Trophoblast cell (in vitro differentiated cells and primary cell): ENCODE results near the gene SYT2.
"Not testable (repeated sequence)": the region's sequence is repeated elsewhere in the genome, so short reads cannot be mapped to it uniquely, and the experiment has no call there.

Experiments
- DNase-seq, 2 donors: peaks; one replicate each; pipeline ENCODE4 v3.0.0-alpha.2; 2016
- H2AFZ ChIP-seq: 2 replicates; pipeline ENCODE4 v1.6.1; 2013; ENCODE audit warnings: low read length, moderate library complexity, mild to moderate bottlenecking; ENCODE audit not compliant: insufficient read depth, poor library complexity
- H2AK5ac ChIP-seq: 2 replicates; pipeline ENCODE4 v1.6.1; 2013; ENCODE audit warnings: mild to moderate bottlenecking, low read length
- H2BK120ac ChIP-seq: 2 replicates; pipeline ENCODE4 v1.6.1; 2013; ENCODE audit warnings: low read length, mild to moderate bottlenecking, moderate library complexity; ENCODE audit not compliant: insufficient read depth, poor library complexity
- H2BK12ac ChIP-seq: 2 replicates; pipeline ENCODE4 v1.6.1; 2013; ENCODE audit warnings: mild to moderate bottlenecking, low read length, moderate library complexity
- H2BK5ac ChIP-seq: 2 replicates; pipeline ENCODE4 v1.6.1; 2013; ENCODE audit warnings: low read length, low read depth, moderate library complexity, mild to moderate bottlenecking; ENCODE audit not compliant: poor library complexity
- H3K14ac ChIP-seq: 2 replicates; pipeline ENCODE4 v1.6.1; 2013; ENCODE audit warnings: mild to moderate bottlenecking, low read length
- H3K18ac ChIP-seq: 2 replicates; pipeline ENCODE4 v1.6.1; 2013; ENCODE audit warnings: mild to moderate bottlenecking, low read length
- H3K23ac ChIP-seq: 2 replicates; pipeline ENCODE4 v1.6.1; 2013; ENCODE audit warnings: low read length
- H3K27ac ChIP-seq: 2 replicates; pipeline ENCODE4 v1.5.1; 2013; ENCODE audit warnings: low read depth, mild to moderate bottlenecking, inconsistent platforms, low read length, moderate library complexity
- H3K27me3 ChIP-seq: 2 replicates; pipeline ENCODE4 v1.6.1; 2013; ENCODE audit warnings: inconsistent platforms, mild to moderate bottlenecking, low read length, moderate library complexity; ENCODE audit not compliant: insufficient read depth
- H3K36me3 ChIP-seq, 2 experiments: 1 replicate in 1 of 2; 2 replicates in 1 of 2; pipeline ENCODE4 v1.6.1; 2013; ENCODE audit warnings: low read length in 2 of 2, mild to moderate bottlenecking in 2 of 2, moderate library complexity in 1 of 2; ENCODE audit not compliant: insufficient read depth in 2 of 2, control insufficient read depth in 1 of 2
- H3K4ac ChIP-seq: 2 replicates; pipeline ENCODE4 v1.6.1; 2013; ENCODE audit warnings: low read depth, mild to moderate bottlenecking, low read length, moderate library complexity
- H3K4me1 ChIP-seq, 2 experiments: 1 replicate in 1 of 2; 2 replicates in 1 of 2; pipeline ENCODE4 v1.6.1; 2013; ENCODE audit warnings: low read length in 2 of 2, mild to moderate bottlenecking in 2 of 2, moderate library complexity in 1 of 2; ENCODE audit not compliant: insufficient read depth in 2 of 2, control insufficient read depth in 1 of 2
- H3K4me2 ChIP-seq: 2 replicates; pipeline ENCODE4 v1.6.1; 2013; ENCODE audit warnings: inconsistent platforms, mild to moderate bottlenecking, low read length, moderate library complexity
- H3K4me3 ChIP-seq: 2 replicates; pipeline ENCODE4 v1.5.1; 2013; ENCODE audit warnings: mild to moderate bottlenecking, low read depth, low read length, inconsistent platforms
- H3K79me1 ChIP-seq: one replicate; pipeline ENCODE4 v1.6.1; 2013; ENCODE audit warnings: low read length
- H3K79me2 ChIP-seq: 2 replicates; pipeline ENCODE4 v1.6.1; 2013; ENCODE audit warnings: low read length, mild to moderate bottlenecking; ENCODE audit not compliant: control insufficient read depth, insufficient read depth, poor library complexity
- H3K9ac ChIP-seq: 2 replicates; pipeline ENCODE4 v1.6.1; 2013; ENCODE audit warnings: mild to moderate bottlenecking, low read length
- H3K9me3 ChIP-seq: 2 replicates; pipeline ENCODE4 v1.6.1; 2013; ENCODE audit warnings: low read depth, mild to moderate bottlenecking, control low read depth, inconsistent platforms, low read length; ENCODE audit not compliant: insufficient read depth
- H4K12ac ChIP-seq: 2 replicates; pipeline ENCODE4 v1.6.1; 2013; ENCODE audit warnings: low read depth, mild to moderate bottlenecking, low read length, moderate library complexity
- H4K8ac ChIP-seq: 2 replicates; pipeline ENCODE4 v1.6.1; 2013; ENCODE audit warnings: low read depth, mild to moderate bottlenecking, low read length, moderate library complexity
- H4K91ac ChIP-seq: one replicate; pipeline ENCODE4 v1.6.1; 2013; ENCODE audit warnings: low read depth, mild to moderate bottlenecking, low read length, moderate library complexity
- WGBS: extraction: QIAGEN DNeasy Blood & Tissue Kit; methylation state at CpG from one replicate; pipeline ENCODE4 v1.1.7; 2013; ENCODE audit warnings: missing lambda C conversion rate; ENCODE audit not compliant: insufficient read length, insufficient coverage; ENCODE audit errors: extremely low coverage; 5-methylcytosine and 5-hydroxymethylcytosine counted together

Gene SYT2

GRCh38 chr1:202616355-202616915 is 93.8 kb downstream of the SYT2 start:
- WGBS = no CpG with 5 or more reads among the region's 13 CpGs
- Histone ChIP-seq H3K4ac (no peak overlapping the region), H3K27me3 (no peaks in the 10 kb centered on the region), H3K18ac (no peak overlapping the region), H3K4me3 (peak overlapping the region; percentile 8), H3K79me1 (no peaks in the 10 kb centered on the region), H2BK5ac (no peak overlapping the region), H4K91ac (no peak overlapping the region), H3K9me3 (peaks cover 2% of the 10 kb centered on the region), H3K36me3 (no peaks in the 10 kb centered on the region), H3K79me2 (no peaks in the 10 kb centered on the region), H2AFZ (no peak overlapping the region), H3K4me2 (no peak overlapping the region), H2AK5ac (no peak overlapping the region), H2BK12ac (no peak overlapping the region), H3K14ac (no peak overlapping the region), H3K4me1 (peaks cover 22% of the 10 kb centered on the region in 2 experiments), H3K9ac (no peak overlapping the region), H2BK120ac (no peak overlapping the region), H4K12ac (no peak overlapping the region), H3K27ac (no peak overlapping the region), H4K8ac (no peak overlapping the region), H3K23ac (no peak overlapping the region)
- DNase-seq = no peak

DNA sequence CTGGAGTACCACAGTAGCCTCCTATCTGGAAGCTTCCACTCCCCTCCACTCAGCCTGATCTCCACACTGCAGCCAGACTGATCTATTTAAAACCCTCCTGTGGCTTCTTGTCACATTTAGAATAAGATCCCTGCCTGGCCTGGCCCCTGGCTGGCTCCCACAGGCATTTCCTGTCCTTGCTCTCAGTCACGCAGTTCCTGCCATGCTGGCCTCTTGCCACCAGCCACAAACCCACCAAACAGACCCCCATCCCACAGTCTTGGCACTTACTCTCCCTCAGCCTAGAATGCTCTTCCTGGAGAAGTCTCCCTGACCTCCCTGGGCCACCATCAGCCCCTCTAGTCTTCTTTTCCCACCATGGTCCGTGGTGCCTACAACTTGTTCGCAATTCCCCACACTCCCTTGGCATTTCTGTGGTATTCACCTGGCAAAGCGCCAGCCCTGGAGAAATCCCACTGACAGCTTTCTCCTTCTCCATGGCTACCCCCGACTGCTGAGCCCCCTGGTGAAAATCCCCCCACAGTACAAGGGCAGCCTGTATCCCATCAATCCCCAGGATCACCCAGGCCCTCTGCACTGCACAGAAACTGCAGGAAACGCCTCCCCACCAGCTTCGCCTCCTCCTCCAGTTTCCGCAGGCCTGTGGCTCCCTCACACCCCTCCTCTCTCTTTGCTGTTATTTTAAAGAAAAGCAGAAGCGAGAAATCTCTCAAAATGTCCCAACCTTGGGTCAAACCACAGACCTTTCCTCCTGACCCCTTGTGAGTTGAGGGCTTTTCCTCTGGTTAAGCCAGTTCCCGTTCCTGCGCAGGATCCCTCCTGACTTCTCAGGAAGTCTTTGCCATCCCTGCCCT is 94.5 kb downstream of the SYT2 start:
- Histone ChIP-seq H4K91ac (no peak overlapping the region), H2AK5ac (no peak overlapping the region), H2BK5ac (no peak overlapping the region), H3K23ac (no peak overlapping the region), H3K27ac (peak overlapping the region; percentile 5), H3K4me3 (no peak overlapping the region), H4K12ac (no peak overlapping the region), H3K18ac (peak overlapping the region; percentile 23), H3K27me3 (no peaks in the 10 kb centered on the region), H3K79me1 (no peaks in the 10 kb centered on the region), H4K8ac (no peak overlapping the region), H2BK120ac (no peak overlapping the region), H3K4me2 (peak overlapping the region; percentile 12), H3K9ac (no peak overlapping the region), H3K36me3 (no peaks in the 10 kb centered on the region), H3K9me3 (peaks cover 2% of the 10 kb centered on the region), H2BK12ac (no peak overlapping the region), H3K4ac (no peak overlapping the region), H3K4me1 (peaks cover 22% of the 10 kb centered on the region in 2 experiments), H3K79me2 (no peaks in the 10 kb centered on the region), H2AFZ (no peak overlapping the region), H3K14ac (no peak overlapping the region)
- no CpG with 5 or more reads among the region's 11 CpGs for WGBS
- peak; percentile 5 to 38 for DNase-seq

GRCh38 chr1:202615208-202615500 is 95.1 kb downstream of the SYT2 start:
- not testable (repeated sequence) for H3K4me2 ChIP-seq, H3K27ac ChIP-seq, H2BK5ac ChIP-seq, H3K9me3 ChIP-seq, H3K4ac ChIP-seq, H3K36me3 ChIP-seq, H3K79me2 ChIP-seq, H2BK120ac ChIP-seq, H4K8ac ChIP-seq, H4K12ac ChIP-seq, H3K23ac ChIP-seq, H3K27me3 ChIP-seq, DNase-seq, H3K14ac ChIP-seq, H3K79me1 ChIP-seq, H2AK5ac ChIP-seq, H2AFZ ChIP-seq, H4K91ac ChIP-seq, H3K4me3 ChIP-seq, H3K18ac ChIP-seq
- peak overlapping the region; percentile 23 for H2BK12ac ChIP-seq
- H3K9ac ChIP-seq = peak overlapping the region; percentile 51
- no CpG with 5 or more reads among the region's 1 CpG for WGBS
- peaks cover 22% of the 10 kb centered on the region in 2 experiments for H3K4me1 ChIP-seq

GRCh38 chr1:202614363-202615207 is 95.7 kb downstream of the SYT2 start:
- not testable (repeated sequence) for H2BK12ac ChIP-seq, H3K9me3 ChIP-seq, H3K36me3 ChIP-seq, H3K27me3 ChIP-seq, H4K12ac ChIP-seq, H2BK5ac ChIP-seq, H3K4ac ChIP-seq, H3K27ac ChIP-seq, H3K23ac ChIP-seq, H3K4me3 ChIP-seq, H3K18ac ChIP-seq, H4K91ac ChIP-seq, H3K79me1 ChIP-seq, H3K79me2 ChIP-seq, H4K8ac ChIP-seq, DNase-seq, H2AK5ac ChIP-seq, H3K9ac ChIP-seq, H2BK120ac ChIP-seq, H3K4me2 ChIP-seq
- H3K14ac ChIP-seq = peak overlapping the region; percentile 40
- no CpG with 5 or more reads among the region's 11 CpGs for WGBS
- H2AFZ ChIP-seq = peak overlapping the region; percentile 6
- peaks cover 22% of the 10 kb centered on the region in 2 experiments for H3K4me1 ChIP-seq
